NB4 (cell line): ENCODE measurements around the gene LPCAT1.

Source experiments
- CTCF ChIP-seq: IDR thresholded peaks from one replicate; pipeline ENCODE4 v1.5.1; 2012; ENCODE audit warnings: low read depth, low read length
- MAX ChIP-seq: IDR thresholded peaks from 2 replicates; pipeline ENCODE4 v1.6.1; 2011; ENCODE audit warnings: low read depth, low read length
- MYC ChIP-seq: IDR thresholded peaks from 2 replicates; pipeline ENCODE4 v1.6.1; 2011; ENCODE audit warnings: low read depth, low read length
- POLR2A ChIP-seq: IDR thresholded peaks from 2 replicates; pipeline ENCODE4 v1.6.1; 2011; ENCODE audit warnings: mild to moderate bottlenecking; ENCODE audit not compliant: insufficient read length; ENCODE audit errors: extremely low read depth

GRCh38 chr5:1423901-1424603 lies 99.7 kb downstream of the LPCAT1 start:
- TF ChIP-seq CTCF (no peak), MAX (no peak), POLR2A (no peak), MYC (no peak)
